Liver (tissue), 9 donors: ENCODE measurements around the gene S100PBP. TPM values are rescaled to one million over a fixed set of nuclear protein-coding genes. Genes with fewer than 3 reads are reported as not detected.

Source experiments
- DNase-seq: peaks from one replicate; pipeline ENCODE4 v3.0.0-alpha.2; 2017; ENCODE audit warnings: low spot score
- H3K27ac ChIP-seq, 2 donors: one replicate each; pipeline ENCODE4 v1.7.0; 2013; ENCODE audit warnings: inconsistent platforms in 2 of 2, low read length in 2 of 2, control low read depth in 1 of 2, low read depth in 1 of 2, mild to moderate bottlenecking in 1 of 2
- H3K27me3 ChIP-seq, 4 donors: one replicate each; pipeline versions ENCODE4 v1.6.1 to v1.7.0; 2013; ENCODE audit warnings: low read length in 3 of 4, inconsistent platforms in 1 of 4, mild to moderate bottlenecking in 1 of 4, moderate library complexity in 1 of 4; ENCODE audit not compliant: control insufficient read depth in 4 of 4, insufficient read depth in 4 of 4
- H3K36me3 ChIP-seq, 4 donors: one replicate each; pipeline versions ENCODE4 v1.6.1 to v1.7.0; 2013; ENCODE audit warnings: low read length in 3 of 4, mild to moderate bottlenecking in 3 of 4, low read depth in 1 of 4, moderate library complexity in 1 of 4; ENCODE audit not compliant: control insufficient read depth in 4 of 4, insufficient read depth in 3 of 4
- H3K4me1 ChIP-seq, 4 donors: one replicate each; pipeline versions ENCODE4 v1.6.1 to v1.7.0; 2013; ENCODE audit warnings: low read length in 3 of 4, mild to moderate bottlenecking in 3 of 4, moderate library complexity in 1 of 4; ENCODE audit not compliant: control insufficient read depth in 4 of 4, insufficient read depth in 4 of 4
- H3K4me3 ChIP-seq, 3 donors: one replicate each; pipeline versions ENCODE4 v1.6.1 to v1.7.0; 2013; ENCODE audit warnings: low read length in 3 of 3, control low read depth in 1 of 3, low read depth in 1 of 3, mild to moderate bottlenecking in 1 of 3
- H3K9ac ChIP-seq, 2 donors: one replicate each; pipeline ENCODE4 v1.7.0; 2013; ENCODE audit warnings: low read length in 2 of 2, mild to moderate bottlenecking in 2 of 2, moderate library complexity in 2 of 2, control low read depth in 1 of 2, low read depth in 1 of 2
- H3K9me3 ChIP-seq, 4 donors: one replicate each; pipeline versions ENCODE4 v1.6.1 to v1.7.0; 2013; ENCODE audit warnings: low read length in 3 of 4; ENCODE audit not compliant: control insufficient read depth in 4 of 4
- EGR1 ChIP-seq, 2 donors: IDR thresholded peaks; 2 replicates each; pipeline ENCODE4 v1.6.1; 2016 to 2018; ENCODE audit warnings: antibody characterized with exemption in 2 of 2, low read depth in 2 of 2
- FOXA1 ChIP-seq: IDR thresholded peaks from 2 replicates; pipeline ENCODE4 v1.6.1; 2016; ENCODE audit warnings: antibody characterized with exemption
- FOXA2 ChIP-seq: IDR thresholded peaks from 2 replicates; pipeline ENCODE4 v1.6.1; 2016; ENCODE audit warnings: antibody characterized with exemption
- GABPA ChIP-seq, 2 donors: IDR thresholded peaks in 1 of 2; conservative IDR thresholded peaks in 1 of 2; 2 replicates each; pipeline ENCODE4 v1.6.1; 2016; ENCODE audit warnings: antibody characterized with exemption in 2 of 2, mild to moderate bottlenecking in 1 of 2, moderate library complexity in 1 of 2
- HNF4A ChIP-seq, 2 donors: conservative IDR thresholded peaks; 2 replicates each; pipeline ENCODE4 v1.6.1; 2016; ENCODE audit warnings: antibody characterized with exemption in 2 of 2, mild to moderate bottlenecking in 2 of 2
- HNF4G ChIP-seq: IDR thresholded peaks from 2 replicates; pipeline ENCODE4 v1.6.1; 2016; ENCODE audit warnings: antibody characterized with exemption
- JUND ChIP-seq, 2 donors: IDR thresholded peaks; 2 replicates each; pipeline ENCODE4 v1.6.1; 2016; ENCODE audit warnings: antibody characterized with exemption in 2 of 2
- NR2F2 ChIP-seq: IDR thresholded peaks from 2 replicates; pipeline ENCODE4 v1.6.1; 2016; ENCODE audit warnings: antibody characterized with exemption
- RAD21 ChIP-seq, 2 donors: IDR thresholded peaks; 2 replicates each; pipeline ENCODE4 v1.6.1; 2016; ENCODE audit warnings: antibody characterized with exemption in 2 of 2, mild to moderate bottlenecking in 2 of 2
- RXRA ChIP-seq, 2 donors: IDR thresholded peaks; 2 replicates each; pipeline ENCODE4 v1.6.1; 2017 to 2018; ENCODE audit warnings: antibody characterized with exemption in 2 of 2, mild to moderate bottlenecking in 1 of 2
- SP1 ChIP-seq: IDR thresholded peaks from 2 replicates; pipeline ENCODE4 v1.6.1; 2018; ENCODE audit warnings: antibody characterized with exemption, mild to moderate bottlenecking
- TAF1 ChIP-seq: conservative IDR thresholded peaks from 2 replicates; pipeline ENCODE4 v1.6.1; 2016; ENCODE audit warnings: antibody characterized with exemption, mild to moderate bottlenecking
- YY1 ChIP-seq: IDR thresholded peaks from 2 replicates; pipeline ENCODE4 v1.6.1; 2016; ENCODE audit warnings: antibody characterized with exemption, mild to moderate bottlenecking
- WGBS: extraction: QIAGEN DNeasy Blood & Tissue Kit; methylation state at CpG from one replicate; pipeline ENCODE4 v1.1.7; 2013; 5-methylcytosine and 5-hydroxymethylcytosine counted together
- polyA plus RNA-seq, 2 donors: library from polyadenylated mRNA; stranded (reverse) in 1 of 2; unstranded in 1 of 2; fragments of 200-250 nt in 1 of 2; fragments of >200 nt in 1 of 2; fragmentation: Nextera tagmentation in 1 of 2; extraction: Ambion mirVana in 1 of 2; gene quantifications; one replicate each; pipeline versions ENCODE4 v1.2.1 to v1.2.3, GENCODE V29; 2013 to 2015
- total RNA-seq, 2 donors: library from RNA; depleted of rRNA; stranded (reverse); fragments of >200 nt; gene quantifications; one replicate each; pipeline ENCODE4 v1.2.3, GENCODE V29; 2014
- TF ChIP-seq, protein P1 (sequence below): fragments of 150-350 bp; IDR thresholded peaks from 2 replicates; pipeline ENCODE4 v1.5.1; 2017; ENCODE audit warnings: improper control_type of control experiment, low read depth, low read length; ENCODE audit not compliant: missing input control
- TF ChIP-seq, protein P2 (sequence below): IDR thresholded peaks from 2 replicates; pipeline ENCODE4 v1.6.1; 2016; ENCODE audit warnings: antibody characterized with exemption
- TF ChIP-seq, protein P3 (sequence below): IDR thresholded peaks from 2 replicates; pipeline ENCODE4 v1.6.1; 2016; ENCODE audit warnings: antibody characterized with exemption
- TF ChIP-seq, protein P4 (sequence below): IDR thresholded peaks from 2 replicates; pipeline ENCODE4 v1.6.1; 2016; ENCODE audit warnings: antibody characterized with exemption
- donor health status: healthy.
- donor health status: healthy.
- donor health status: healthy.
- donor health status: healthy.
- donor health status: healthy.

The S100PBP gene
- total and polyA plus RNA-seq, 4 donors: 1.9 to 24.8 (median 11.1) TPM

DNA sequence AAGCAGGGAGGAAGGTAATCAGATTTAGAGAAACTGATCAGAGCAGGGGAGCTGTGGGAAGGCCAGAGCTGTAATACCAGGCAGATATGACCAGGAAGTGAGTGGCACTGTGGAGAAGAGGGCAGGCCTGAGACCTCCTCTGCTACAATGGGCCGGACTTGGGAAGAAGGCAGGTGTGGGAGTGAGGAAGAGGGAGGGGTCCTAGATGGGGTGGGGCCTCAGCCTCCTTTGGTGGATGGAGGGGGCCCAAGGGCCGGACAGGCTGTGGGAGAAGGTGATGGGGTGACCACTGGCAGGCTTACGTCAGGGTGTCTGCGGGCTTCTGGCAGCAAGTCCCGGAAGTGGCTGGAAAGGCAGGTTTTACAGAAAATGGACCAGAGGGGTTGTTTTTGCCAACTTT is 63.8 kb downstream of the S100PBP start:
- DNase-seq: no peak
- WGBS: 92% methylated on average over 5 of the region's 5 CpGs

DNA sequence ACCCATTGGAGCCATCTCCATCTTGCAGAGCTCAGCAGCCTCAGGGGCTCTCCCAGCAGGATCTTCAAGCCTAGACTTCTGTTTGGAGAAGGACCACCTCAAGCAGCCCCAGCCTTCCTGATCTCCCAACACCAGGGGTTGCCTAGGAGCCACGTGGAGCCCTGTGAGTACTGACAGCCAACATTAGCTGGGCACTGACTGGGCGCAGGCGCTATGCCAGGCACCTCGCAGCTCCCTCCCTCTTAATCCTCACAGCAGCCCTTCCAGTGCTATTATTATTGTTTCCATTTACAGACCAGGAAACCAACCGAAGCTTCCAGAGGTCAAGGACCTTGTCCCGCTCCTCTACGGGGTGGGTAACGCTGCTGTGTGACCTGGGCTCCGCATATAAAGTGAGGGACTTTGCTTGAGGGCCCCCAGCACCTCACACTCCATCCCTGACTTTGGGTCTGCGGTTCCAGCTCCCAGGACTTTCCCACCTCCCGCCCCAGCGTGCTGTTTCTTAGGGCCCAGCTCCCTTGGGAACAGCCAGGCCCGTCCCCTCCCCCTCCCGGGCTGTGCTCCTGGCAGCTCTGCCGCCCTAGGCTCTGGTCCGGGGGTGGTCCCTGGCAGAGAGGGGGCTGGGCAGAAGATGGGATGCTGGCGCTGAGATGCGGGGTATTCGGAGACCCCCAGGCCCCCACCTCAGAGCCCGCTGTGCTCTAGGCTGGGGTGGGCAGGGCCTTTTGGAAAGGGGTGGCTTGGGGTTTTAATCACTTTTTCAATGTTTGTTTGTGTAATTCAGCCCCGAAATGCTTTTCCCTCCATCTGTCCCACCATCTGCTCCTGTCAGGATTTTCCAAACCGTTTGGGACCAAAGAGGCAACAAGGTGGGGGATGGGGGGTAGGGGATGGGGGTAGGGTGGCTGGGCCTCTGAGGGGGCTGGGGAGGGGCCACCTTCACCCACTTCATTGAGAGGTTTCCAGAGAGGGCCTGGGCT is 64.7 kb downstream of the S100PBP start:
- no peak for TF ChIP-seq RXRA (IDR thresholded peaks at IDR 0.05)
- no peak for TF ChIP-seq RAD21 (IDR thresholded peaks at IDR 0.05)
- no peak for TF ChIP-seq FOXA1
- TF ChIP-seq, protein P1, sequence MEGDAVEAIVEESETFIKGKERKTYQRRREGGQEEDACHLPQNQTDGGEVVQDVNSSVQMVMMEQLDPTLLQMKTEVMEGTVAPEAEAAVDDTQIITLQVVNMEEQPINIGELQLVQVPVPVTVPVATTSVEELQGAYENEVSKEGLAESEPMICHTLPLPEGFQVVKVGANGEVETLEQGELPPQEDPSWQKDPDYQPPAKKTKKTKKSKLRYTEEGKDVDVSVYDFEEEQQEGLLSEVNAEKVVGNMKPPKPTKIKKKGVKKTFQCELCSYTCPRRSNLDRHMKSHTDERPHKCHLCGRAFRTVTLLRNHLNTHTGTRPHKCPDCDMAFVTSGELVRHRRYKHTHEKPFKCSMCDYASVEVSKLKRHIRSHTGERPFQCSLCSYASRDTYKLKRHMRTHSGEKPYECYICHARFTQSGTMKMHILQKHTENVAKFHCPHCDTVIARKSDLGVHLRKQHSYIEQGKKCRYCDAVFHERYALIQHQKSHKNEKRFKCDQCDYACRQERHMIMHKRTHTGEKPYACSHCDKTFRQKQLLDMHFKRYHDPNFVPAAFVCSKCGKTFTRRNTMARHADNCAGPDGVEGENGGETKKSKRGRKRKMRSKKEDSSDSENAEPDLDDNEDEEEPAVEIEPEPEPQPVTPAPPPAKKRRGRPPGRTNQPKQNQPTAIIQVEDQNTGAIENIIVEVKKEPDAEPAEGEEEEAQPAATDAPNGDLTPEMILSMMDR: no peak
- TF ChIP-seq, protein P2, sequence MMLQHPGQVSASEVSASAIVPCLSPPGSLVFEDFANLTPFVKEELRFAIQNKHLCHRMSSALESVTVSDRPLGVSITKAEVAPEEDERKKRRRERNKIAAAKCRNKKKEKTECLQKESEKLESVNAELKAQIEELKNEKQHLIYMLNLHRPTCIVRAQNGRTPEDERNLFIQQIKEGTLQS: no peak
- TF ChIP-seq, protein P3, sequence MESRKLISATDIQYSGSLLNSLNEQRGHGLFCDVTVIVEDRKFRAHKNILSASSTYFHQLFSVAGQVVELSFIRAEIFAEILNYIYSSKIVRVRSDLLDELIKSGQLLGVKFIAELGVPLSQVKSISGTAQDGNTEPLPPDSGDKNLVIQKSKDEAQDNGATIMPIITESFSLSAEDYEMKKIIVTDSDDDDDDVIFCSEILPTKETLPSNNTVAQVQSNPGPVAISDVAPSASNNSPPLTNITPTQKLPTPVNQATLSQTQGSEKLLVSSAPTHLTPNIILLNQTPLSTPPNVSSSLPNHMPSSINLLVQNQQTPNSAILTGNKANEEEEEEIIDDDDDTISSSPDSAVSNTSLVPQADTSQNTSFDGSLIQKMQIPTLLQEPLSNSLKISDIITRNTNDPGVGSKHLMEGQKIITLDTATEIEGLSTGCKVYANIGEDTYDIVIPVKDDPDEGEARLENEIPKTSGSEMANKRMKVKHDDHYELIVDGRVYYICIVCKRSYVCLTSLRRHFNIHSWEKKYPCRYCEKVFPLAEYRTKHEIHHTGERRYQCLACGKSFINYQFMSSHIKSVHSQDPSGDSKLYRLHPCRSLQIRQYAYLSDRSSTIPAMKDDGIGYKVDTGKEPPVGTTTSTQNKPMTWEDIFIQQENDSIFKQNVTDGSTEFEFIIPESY: no peak
- TF ChIP-seq GABPA (IDR thresholded peaks at IDR 0.05 in 1 of 2, conservative IDR thresholded peaks at IDR 0.05 in 1 of 2): no peak
- no peak for TF ChIP-seq YY1
- no peak for TF ChIP-seq TAF1
- TF ChIP-seq FOXA2: no peak
- no peaks in the 10 kb centered on the region for H3K36me3 ChIP-seq
- H3K27ac ChIP-seq: no peak overlapping the region
- H3K9ac ChIP-seq: no peak overlapping the region
- H3K9me3 ChIP-seq: no peaks in the 10 kb centered on the region
- no peak for DNase-seq
- H3K4me1 ChIP-seq: peaks cover 0 to 15% (median 4%) of the 10 kb centered on the region in 4 donors
- peaks cover 0 to 7% (median under 1%) of the 10 kb centered on the region in 4 donors for H3K27me3 ChIP-seq
- H3K4me3 ChIP-seq: no peak overlapping the region
- 42% methylated on average over 22 of the region's 22 CpGs for WGBS

More for the DNA sequence above, 63.8 kb downstream of the S100PBP start:
- H3K4me1 ChIP-seq: peaks cover 0 to 20% (median 8%) of the 10 kb centered on the region in 4 donors
- H3K9ac ChIP-seq: no peak overlapping the region
- no peaks in the 10 kb centered on the region for H3K9me3 ChIP-seq
- no peak overlapping the region for H3K4me3 ChIP-seq
- TF ChIP-seq FOXA2 (no peak), GABPA (IDR thresholded peaks at IDR 0.05 in 1 of 2, conservative IDR thresholded peaks at IDR 0.05 in 1 of 2) (no peak), EGR1 (IDR thresholded peaks at IDR 0.05; ENCODE audit: low read depth in 2 of 2) (no peak), NR2F2 (no peak), RXRA (IDR thresholded peaks at IDR 0.05) (no peak), YY1 (no peak), HNF4G (no peak), HNF4A (conservative IDR thresholded peaks at IDR 0.05) (no peak), SP1 (no peak), FOXA1 (no peak), RAD21 (IDR thresholded peaks at IDR 0.05) (no peak), TAF1 (no peak), JUND (IDR thresholded peaks at IDR 0.05) (no peak)
- TF ChIP-seq, protein P4, sequence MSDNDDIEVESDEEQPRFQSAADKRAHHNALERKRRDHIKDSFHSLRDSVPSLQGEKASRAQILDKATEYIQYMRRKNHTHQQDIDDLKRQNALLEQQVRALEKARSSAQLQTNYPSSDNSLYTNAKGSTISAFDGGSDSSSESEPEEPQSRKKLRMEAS: no peak
- TF ChIP-seq, protein P3: no peak
- TF ChIP-seq, protein P2: no peak
- H3K27ac ChIP-seq: no peak overlapping the region
- H3K36me3 ChIP-seq: no peaks in the 10 kb centered on the region
- peaks cover 0 to 2% (median 0%) of the 10 kb centered on the region in 4 donors for H3K27me3 ChIP-seq
